PC-9 (cell line): Measurements from ENCODE around the gene DENND10. TPM values are rescaled to one million over a fixed set of nuclear protein-coding genes. Genes with fewer than 3 reads are reported as not detected.
A peak's percentile ranks its signal among the peaks of the same experiment; 100 is the strongest.

ENCODE experiments used
- BruUV-seq: library from RNA; stranded (reverse); fragments of 400-500 nt; replicated peaks from 2 replicates; lab custom pipeline; 2021; lab: Mats Ljungman, UMichigan
- CTCF ChIA-PET: fragments of 300-600 bp; sonication (Branson Sonifier 250); formaldehyde crosslinking; loops from one replicate; lab custom pipeline; 2022; ENCODE audit warnings: antibody characterized with exemption; lab: Charles Lee
- POLR2A ChIA-PET: fragments of 300-600 bp; sonication (Branson Sonifier 250); formaldehyde crosslinking; loops from one replicate; lab custom pipeline; 2022; ENCODE audit warnings: antibody characterized with exemption; ENCODE audit not compliant: unreplicated experiment; lab: Charles Lee
- DNase-seq, 2 experiments: peaks; one replicate each; pipeline versions ENCODE4 v3.0.0 to v3.0.0-alpha.2; 2015 to 2022; ENCODE audit warnings: mixed read lengths in 1 of 2
- H2AFZ ChIP-seq: fragments of 200-600 bp; sonication (generic); 2 replicates; pipeline ENCODE4 v1.8.1; 2017; ENCODE audit warnings: antibody characterized with exemption
- H3F3A ChIP-seq: fragments of 200-600 bp; sonication (generic); 2 replicates; pipeline ENCODE4 v1.8.1; 2017; ENCODE audit warnings: antibody characterized with exemption, mild to moderate bottlenecking, low read depth; ENCODE audit not compliant: insufficient read depth
- H3K27ac ChIP-seq: fragments of 200-600 bp; sonication (generic); 2 replicates; pipeline ENCODE4 v1.6.1; 2016; ENCODE audit warnings: mixed run types
- H3K27me3 ChIP-seq: fragments of 200-600 bp; sonication (generic); 2 replicates; pipeline ENCODE4 v1.6.1; 2016; ENCODE audit warnings: low read depth, mixed run types; ENCODE audit not compliant: insufficient read depth
- H3K36me3 ChIP-seq: fragments of 200-600 bp; sonication (generic); 2 replicates; pipeline ENCODE4 v1.6.1; 2016; ENCODE audit warnings: low read depth, mixed run types
- H3K4me1 ChIP-seq: fragments of 200-600 bp; sonication (generic); replicated peaks from 2 replicates; pipeline ENCODE4 v1.6.1; 2016; ENCODE audit warnings: mixed run types; ENCODE audit not compliant: insufficient read depth
- H3K4me2 ChIP-seq: fragments of 200-600 bp; sonication (generic); 2 replicates; pipeline ENCODE4 v1.6.1; 2017; ENCODE audit warnings: mixed run types
- H3K4me3 ChIP-seq: fragments of 200-600 bp; sonication (generic); 2 replicates; pipeline ENCODE4 v1.6.1; 2016; ENCODE audit warnings: mixed run types
- H3K79me2 ChIP-seq: fragments of 200-600 bp; sonication (generic); 2 replicates; pipeline ENCODE4 v1.6.1; 2017; ENCODE audit warnings: low read depth, mixed run types
- H3K9me2 ChIP-seq: fragments of 200-600 bp; sonication (generic); 2 replicates; pipeline ENCODE4 v1.8.1; 2017; ENCODE audit warnings: mild to moderate bottlenecking; ENCODE audit not compliant: insufficient read depth
- H3K9me3 ChIP-seq: fragments of 200-600 bp; sonication (generic); 2 replicates; pipeline ENCODE4 v1.8.1; 2016; ENCODE audit warnings: low read depth; ENCODE audit not compliant: insufficient read depth
- H4K20me1 ChIP-seq: fragments of 200-600 bp; sonication (generic); 2 replicates; pipeline ENCODE4 v1.8.1; 2017; ENCODE audit not compliant: insufficient read depth
- CTCF ChIP-seq: fragments of 200-600 bp; sonication (generic); conservative IDR thresholded peaks from 2 replicates; pipeline ENCODE4 v1.6.1; 2017; ENCODE audit warnings: mixed run types, antibody characterized with exemption, mild to moderate bottlenecking, moderate library complexity
- EZH2 ChIP-seq: fragments of 200-600 bp; sonication (generic); IDR thresholded peaks from 2 replicates; pipeline ENCODE4 v1.8.0; 2017; ENCODE audit warnings: antibody characterized with exemption, low read depth
- intact Hi-C: fragments of 100-400 bp; cut with micrococcal nuclease; formaldehyde crosslinking; loops from one replicate; pipeline ENCODE4 v1.10.0; 2022; ENCODE audit not compliant: unreplicated experiment
- total RNA-seq: library from RNA; stranded (reverse); gene quantifications from 2 replicates; pipeline ENCODE4 v1.2.3, GENCODE V29; 2021

DENND10 gene
- total RNA-seq, 1 experiment from 2014 or later: 30.1 TPM

- intact Hi-C loops: no loop called here
- Histone ChIP-seq H3K9me2 (no peaks in the 10 kb centered on the region), H2AFZ (no peak overlapping the region), H3K4me2 (no peak overlapping the region), H3F3A (no peaks in the 10 kb centered on the region), H3K9me3 (no peaks in the 10 kb centered on the region), H3K36me3 (no peaks in the 10 kb centered on the region), H3K4me1 (0 out of 2 replicates have a peak, but pooled peaks cover 8% of the 10 kb centered on the region), H3K79me2 (0 out of 2 replicates have a peak, but pooled peaks cover 6% of the 10 kb centered on the region), H3K27ac (no peak overlapping the region), H3K27me3 (no peaks in the 10 kb centered on the region), H3K4me3 (no peak overlapping the region), H4K20me1 (no peaks in the 10 kb centered on the region)
- no peak for DNase-seq
- ChIA-PET CTCF (no interaction called here), POLR2A (no interaction called here)
- TF ChIP-seq EZH2: no peak
- TF ChIP-seq CTCF: no peak
- BruUV-seq: no TSS peak
Measured at GRCh38 chr10:119162452-119163092, 58.7 kb downstream of the DENND10 start.

GRCh38 chr10:119165171-119166117, 61.5 kb downstream of the DENND10 start, which contains the start of gene SFXN4:
Gene SFXN4, minus strand, starts transcription at chr10:119165714. Its CDS starts 67 bp downstream, at chr10:119165647.
- no peak for TF ChIP-seq CTCF
- no peak for TF ChIP-seq EZH2
- Histone ChIP-seq H2AFZ (peak within 1 kb of the TSS; percentile 99), H4K20me1 (no peaks in the 10 kb centered on the region), H3K4me3 (peak within 1 kb of the TSS; percentile 84), H3K27me3 (no peaks in the 10 kb centered on the region), H3K4me1 (0 out of 2 replicates have a peak, but pooled peaks cover 8% of the 10 kb centered on the region), H3K9me2 (no peaks in the 10 kb centered on the region), H3F3A (no peaks in the 10 kb centered on the region), H3K4me2 (peak within 1 kb of the TSS; percentile 87), H3K9me3 (no peaks in the 10 kb centered on the region), H3K36me3 (no peaks in the 10 kb centered on the region), H3K79me2 (0 out of 2 replicates have a peak, but pooled peaks cover 6% of the 10 kb centered on the region), H3K27ac (peak within 1 kb of the TSS; percentile 68)
- intact Hi-C loops: no loop called here
- ChIA-PET CTCF (interaction anchor here (0.6 to 0.7 kb wide), 2 partner anchors 315 to 437 kb away, joined by 3 to 4 read pairs; no protein-coding TSS in a partner anchor), POLR2A (interaction anchor here (0.5 to 0.9 kb wide), 3 partner anchors 237 to 420 kb away, joined by 4 to 22 read pairs (median 7); no protein-coding TSS in a partner anchor)
- no TSS peak for BruUV-seq
- DNase-seq: peak in 1 of 2 experiments; percentile 65

- peak overlapping the region; percentile 68; the same call in 1 of the 2 replicates for H3K27ac ChIP-seq
- intact Hi-C loops: no loop called here
- H4K20me1 ChIP-seq: no peaks in the 10 kb centered on the region
- peak overlapping the region; percentile 84 for H3K4me3 ChIP-seq
- 0 out of 2 replicates have a peak, but pooled peaks cover 6% of the 10 kb centered on the region for H3K79me2 ChIP-seq
- H3K4me1 ChIP-seq: 0 out of 2 replicates have a peak, but pooled peaks cover 8% of the 10 kb centered on the region
- H3K36me3 ChIP-seq: no peaks in the 10 kb centered on the region
- TF ChIP-seq EZH2 (no peak), CTCF (no peak)
- ChIA-PET CTCF (no interaction called here), POLR2A (no interaction called here)
- peak overlapping the region; percentile 87 for H3K4me2 ChIP-seq
- no peak for DNase-seq
- H3K9me3 ChIP-seq: no peaks in the 10 kb centered on the region
- H3F3A ChIP-seq: no peaks in the 10 kb centered on the region
- no peaks in the 10 kb centered on the region for H3K27me3 ChIP-seq
- peak overlapping the region; percentile 99 for H2AFZ ChIP-seq
- H3K9me2 ChIP-seq: no peaks in the 10 kb centered on the region
- no TSS peak for BruUV-seq
Measured at GRCh38 chr10:119166118-119166500, 62.2 kb downstream of the DENND10 start.
